HCT116 (cell line): ENCODE measurements around the gene CHTOP. TPM values are rescaled to one million over a fixed set of nuclear protein-coding genes. Genes with fewer than 3 reads are reported as not detected.
"Not testable (repeated sequence)": the region's sequence is repeated elsewhere in the genome, so short reads cannot be mapped to it uniquely, and the experiment has no call there.

Source experiments
- ATAC-seq: fragments of 200-7000 bp; cut with Tn5 transposase; 2 replicates; pipeline ENCODE4 v1.9.1; 2020; ENCODE audit warnings: mild to moderate bottlenecking, moderate library complexity
- BruUV-seq: library from RNA; stranded (reverse); fragments of 400-500 nt; replicated peaks from 2 replicates; lab custom pipeline; 2021; lab: Mats Ljungman, UMichigan
- CTCF ChIA-PET: fragments of 300-600 bp; sonication (Branson Sonifier 250); formaldehyde crosslinking; loops from one replicate; lab custom pipeline; 2021; ENCODE audit warnings: antibody characterized with exemption; lab: Charles Lee
- POLR2A ChIA-PET: fragments of 300-600, 350-600 bp; sonication (Branson Sonifier 250); formaldehyde crosslinking; loops from one replicate; lab custom pipeline; 2021; ENCODE audit warnings: antibody characterized with exemption; lab: Charles Lee
- RAD21 ChIA-PET, 2 experiments: fragments of 300-600 bp; sonication (Branson Sonifier 250); formaldehyde crosslinking; loops; one replicate each; lab custom pipeline; 2023; ENCODE audit warnings: low total read pairs in 2 of 2; ENCODE audit not compliant: uncharacterized antibody in 2 of 2, unreplicated experiment in 2 of 2, low non-redundant PET in 1 of 2; lab: Charles Lee
- DNase-seq: peaks from one replicate; pipeline ENCODE4 v3.0.0-alpha.2; 2010; ENCODE audit warnings: low read depth, low spot score
- H2AFZ ChIP-seq: fragments of 200-600 bp; shearing (Covaris generic), sonication (generic); 2 replicates; pipeline ENCODE4 v1.6.1; 2017; ENCODE audit warnings: low read depth, mixed run types, mixed read lengths, antibody characterized with exemption, low read length; ENCODE audit not compliant: poor library complexity, severe bottlenecking
- H3K27ac ChIP-seq: 2 replicates; pipeline ENCODE4 v1.5.1; 2012; ENCODE audit warnings: low read depth, low read length
- H3K27me3 ChIP-seq: fragments of 200-600 bp; sonication (generic); 2 replicates; pipeline ENCODE4 v1.6.1; 2016; ENCODE audit warnings: mixed run types, low read length, mixed read lengths; ENCODE audit not compliant: insufficient read depth
- H3K36me3 ChIP-seq, 2 experiments: fragments of 200-500 bp in 1 of 2; fragments of 200-600 bp in 1 of 2; sonication (Bioruptor generic) in 1 of 2; sonication (generic) in 1 of 2; 2 replicates each; pipeline versions ENCODE4 v1.5.1 to v1.6.1; 2014 to 2016; ENCODE audit warnings: low read length in 2 of 2, inconsistent platforms in 1 of 2, mixed read lengths in 1 of 2, mixed run types in 1 of 2; ENCODE audit not compliant: insufficient read depth in 2 of 2, control insufficient read depth in 1 of 2
- H3K4me1 ChIP-seq, 2 experiments: fragments of 200-600 bp in 1 of 2; sonication (generic) in 1 of 2; 2 replicates each; pipeline versions ENCODE4 v1.5.1 to v1.6.1; 2012 to 2017; ENCODE audit warnings: low read length in 2 of 2, inconsistent platforms in 1 of 2, mild to moderate bottlenecking in 1 of 2, mixed read lengths in 1 of 2, mixed run types in 1 of 2, moderate library complexity in 1 of 2; ENCODE audit not compliant: insufficient read depth in 2 of 2, control insufficient read depth in 1 of 2
- H3K4me2 ChIP-seq: fragments of 200-600 bp; sonication (generic); 2 replicates; pipeline ENCODE4 v1.6.1; 2017; ENCODE audit warnings: mixed run types, low read length, mixed read lengths
- H3K4me3 ChIP-seq, 2 experiments: fragments of 200-600 bp in 1 of 2; sonication (generic) in 1 of 2; replicated peaks in 1 of 2; 2 replicates each; pipeline ENCODE4 v1.5.1; 2011 to 2016; ENCODE audit warnings: low read length in 2 of 2, control low read depth in 1 of 2, low read depth in 1 of 2, mild to moderate bottlenecking in 1 of 2, mixed read lengths in 1 of 2, mixed run types in 1 of 2
- H3K79me2 ChIP-seq: fragments of 200-600 bp; sonication (generic); 2 replicates; pipeline ENCODE4 v1.6.1; 2017; ENCODE audit warnings: mild to moderate bottlenecking, mixed run types, low read length, moderate library complexity, mixed read lengths; ENCODE audit not compliant: insufficient read depth
- H3K9ac ChIP-seq: fragments of 200-600 bp; sonication (generic); 2 replicates; pipeline ENCODE4 v1.6.1; 2016; ENCODE audit warnings: low read length, mixed read lengths
- H3K9me2 ChIP-seq: fragments of 200-600 bp; sonication (generic), shearing (Covaris generic); 2 replicates; pipeline ENCODE4 v1.6.1; 2017; ENCODE audit warnings: mixed run types, mild to moderate bottlenecking, moderate library complexity; ENCODE audit not compliant: insufficient read depth
- H3K9me3 ChIP-seq, 2 experiments: fragments of 200-500 bp in 1 of 2; fragments of 200-600 bp in 1 of 2; sonication (Bioruptor generic) in 1 of 2; sonication (generic) in 1 of 2; 2 replicates each; pipeline ENCODE4 v1.6.1; 2014 to 2017; ENCODE audit warnings: low read length in 2 of 2, mixed read lengths in 2 of 2, inconsistent platforms in 1 of 2, low read depth in 1 of 2, mild to moderate bottlenecking in 1 of 2, mixed run types in 1 of 2, moderate library complexity in 1 of 2; ENCODE audit not compliant: control insufficient read depth in 1 of 2, insufficient read depth in 1 of 2
- H4K20me1 ChIP-seq: fragments of 200-600 bp; sonication (generic), shearing (Covaris generic); 2 replicates; pipeline ENCODE4 v1.6.1; 2017; ENCODE audit warnings: mixed run types, mild to moderate bottlenecking, moderate library complexity; ENCODE audit not compliant: insufficient read depth
- ATF3 ChIP-seq: IDR thresholded peaks from 2 replicates; pipeline ENCODE4 v1.6.1; 2012
- CBX3 ChIP-seq: IDR thresholded peaks from 2 replicates; pipeline ENCODE4 v1.6.1; 2012; ENCODE audit warnings: low read depth
- CEBPB ChIP-seq: IDR thresholded peaks from 2 replicates; pipeline ENCODE4 v1.6.1; 2012; ENCODE audit warnings: low read depth
- EGR1 ChIP-seq: IDR thresholded peaks from 2 replicates; pipeline ENCODE4 v1.6.1; 2012; ENCODE audit warnings: low read depth
- ELF1 ChIP-seq: IDR thresholded peaks from 2 replicates; pipeline ENCODE4 v1.6.1; 2012; ENCODE audit warnings: low read depth, borderline replicate concordance
- EZH2phosphoT487 ChIP-seq: fragments of 200-600 bp; IDR thresholded peaks from 2 replicates; pipeline ENCODE4 v1.6.1; 2018; ENCODE audit warnings: antibody characterized with exemption, borderline replicate concordance
- FOSL1 ChIP-seq: IDR thresholded peaks from 2 replicates; pipeline ENCODE4 v1.6.1; 2012; ENCODE audit warnings: low read depth
- JUND ChIP-seq: IDR thresholded peaks from 2 replicates; pipeline ENCODE4 v1.6.1; 2012
- MAX ChIP-seq: IDR thresholded peaks from 2 replicates; pipeline ENCODE4 v1.6.1; 2012
- POLR2A ChIP-seq: IDR thresholded peaks from 2 replicates; pipeline ENCODE4 v1.7.0; 2011; ENCODE audit warnings: borderline replicate concordance; ENCODE audit not compliant: insufficient read depth, insufficient read length; ENCODE audit errors: extremely low read depth
- POLR2AphosphoS5 ChIP-seq: IDR thresholded peaks from 2 replicates; pipeline ENCODE4 v1.6.1; 2011; ENCODE audit warnings: mild to moderate bottlenecking, low read depth, low read length, moderate library complexity
- RAD21 ChIP-seq: IDR thresholded peaks from 2 replicates; pipeline ENCODE4 v1.6.1; 2012; ENCODE audit warnings: low read depth, mild to moderate bottlenecking
- SIN3A ChIP-seq: IDR thresholded peaks from 2 replicates; pipeline ENCODE4 v1.6.1; 2012; ENCODE audit warnings: low read depth
- SP1 ChIP-seq: IDR thresholded peaks from 2 replicates; pipeline ENCODE4 v1.6.1; 2012; ENCODE audit warnings: low read depth
- TCF7L2 ChIP-seq: IDR thresholded peaks from 2 replicates; pipeline ENCODE4 v1.7.0; 2011; ENCODE audit warnings: borderline replicate concordance, inconsistent platforms; ENCODE audit not compliant: insufficient read depth, insufficient read length; ENCODE audit errors: extremely low read depth
- YY1 ChIP-seq: IDR thresholded peaks from 2 replicates; pipeline ENCODE4 v1.6.1; 2011; ENCODE audit warnings: low read length, low read depth, moderate library complexity, mild to moderate bottlenecking; ENCODE audit not compliant: insufficient replicate concordance; ENCODE audit errors: extremely low read depth
- ZBTB33 ChIP-seq: IDR thresholded peaks from 2 replicates; pipeline ENCODE4 v1.6.1; 2011; ENCODE audit warnings: mild to moderate bottlenecking, low read length, moderate library complexity; ENCODE audit not compliant: insufficient replicate concordance; ENCODE audit errors: extremely low read depth
- ZFX ChIP-seq: fragments of 450-650 bp; IDR thresholded peaks from 2 replicates; pipeline ENCODE4 v1.6.1; 2017
- intact Hi-C: fragments of 100-400 bp; cut with micrococcal nuclease; formaldehyde crosslinking; loops from 2 replicates; pipeline ENCODE4 v1.10.0; 2022
- total RNA-seq: library from RNA; stranded (reverse); gene quantifications from one replicate; pipeline ENCODE4 v1.2.1, GENCODE V29; 2021; ENCODE audit not compliant: unreplicated experiment

The CHTOP gene
- total RNA-seq, 1 experiment from 2014 or later = 110 TPM

GRCh38 chr1:153671628-153672353, 37.9 kb downstream of the CHTOP start:
- not testable (repeated sequence) for H3K9me2 ChIP-seq, H3K9me3 ChIP-seq, H3K27me3 ChIP-seq, DNase-seq, H4K20me1 ChIP-seq
- Histone ChIP-seq H2AFZ (peak overlapping the region; percentile 99), H3K79me2 (peaks cover 40% of the 10 kb centered on the region), H3K9ac (peak overlapping the region; percentile 55), H3K4me2 (peak overlapping the region; percentile 74), H3K4me3 (peak overlapping the region; percentile 39 to 54), H3K4me1 (peaks cover 10 to 24% of the 10 kb centered on the region in 2 experiments), H3K36me3 (peaks cover 22 to 32% of the 10 kb centered on the region in 2 experiments), H3K27ac (peak overlapping the region; percentile 80)
- ChIA-PET RAD21 (interaction anchor here (0.8 to 1.6 kb wide), 3 partner anchors 104 to 316 kb away, joined by 3 read pairs; partner anchors contain the start of genes RAB13 (in 1 of the 2) and SLC27A3 (in 1 of the 2)), CTCF (interaction anchor here (0.6 to 1.6 kb wide), 5 partner anchors 25 to 314 kb away, joined by 3 to 6 read pairs (median 5); partner anchors contain the start of gene RAB13), POLR2A (interaction anchor here (0.5 to 2.5 kb wide), 10 partner anchors 9 to 319 kb away, joined by 3 to 10 read pairs (median 6); partner anchors contain the start of genes INTS3, RPS27 and SLC27A3)
- BruUV-seq = TSS peak; percentile 76
- peak; percentile 67 for ATAC-seq
- intact Hi-C loops = loop anchor here (1.0 to 10.0 kb wide), 2 partner anchors 99 to 103 kb away; partner anchors contain the start of gene SLC27A3
- TF ChIP-seq YY1 (peak; percentile 3), CBX3 (0 out of 2 replicates have a peak, but pooled peaks have one; percentile 20), RAD21 (0 out of 2 replicates have a peak, but pooled peaks have one; percentile 2)

- BruUV-seq = no TSS peak
- no peaks in the 10 kb centered on the region for H3K9me2 ChIP-seq
- POLR2A ChIA-PET = no interaction called here
- no peak overlapping the region for H3K9ac ChIP-seq
- H3K9me3 ChIP-seq = no peaks in the 10 kb centered on the region
- ATAC-seq (no peak), DNase-seq (no peak)
- RAD21 ChIA-PET = interaction anchor here in 1 of 2 experiments (0.7 kb wide), 1 partner anchor 148 kb away, joined by 5 read pairs; no protein-coding TSS in a partner anchor
- no peaks in the 10 kb centered on the region for H3K27me3 ChIP-seq
- H3K4me2 ChIP-seq = no peak overlapping the region
- peaks cover 23% of the 10 kb centered on the region for H3K79me2 ChIP-seq
- H3K27ac ChIP-seq = no peak overlapping the region
- peaks cover 6 to 14% of the 10 kb centered on the region in 2 experiments; a peak in 3 of 4 replicates for H3K36me3 ChIP-seq
- no peak overlapping the region for H2AFZ ChIP-seq
- H3K4me3 ChIP-seq = no peak overlapping the region
- peaks cover 10 to 28% of the 10 kb centered on the region in 2 experiments for H3K4me1 ChIP-seq
- no peaks in the 10 kb centered on the region for H4K20me1 ChIP-seq
- intact Hi-C loops = loop anchor here (10.0 kb wide), 1 partner anchor 101 kb away; the partner anchor contains the start of gene SLC27A3
- CTCF ChIA-PET = no interaction called here
- TF ChIP-seq ZBTB33 (no peak), ZFX (no peak), SP1 (no peak), FOSL1 (no peak), POLR2A (no peak), CEBPB (no peak), ATF3 (no peak), MAX (no peak), SIN3A (no peak), EZH2phosphoT487 (no peak), YY1 (no peak), EGR1 (no peak), ELF1 (no peak), JUND (no peak), POLR2AphosphoS5 (no peak), TCF7L2 (no peak)
Observed at GRCh38 chr1:153673511-153673910, 39.6 kb downstream of the CHTOP start.
